NCI-H2029 treated with DMSO at 0.1 percent for 48 hours (cell line): ENCODE results near the gene PARP14.
"Not testable (repeated sequence)": the region's sequence is repeated elsewhere in the genome, so short reads cannot be mapped to it uniquely, and the experiment has no call there.

Source experiments
- DNase-seq: peaks from one replicate; lab custom pipeline; 2025; lab: John Stamatoyannopoulos, UW

PARP14 gene, protein sequence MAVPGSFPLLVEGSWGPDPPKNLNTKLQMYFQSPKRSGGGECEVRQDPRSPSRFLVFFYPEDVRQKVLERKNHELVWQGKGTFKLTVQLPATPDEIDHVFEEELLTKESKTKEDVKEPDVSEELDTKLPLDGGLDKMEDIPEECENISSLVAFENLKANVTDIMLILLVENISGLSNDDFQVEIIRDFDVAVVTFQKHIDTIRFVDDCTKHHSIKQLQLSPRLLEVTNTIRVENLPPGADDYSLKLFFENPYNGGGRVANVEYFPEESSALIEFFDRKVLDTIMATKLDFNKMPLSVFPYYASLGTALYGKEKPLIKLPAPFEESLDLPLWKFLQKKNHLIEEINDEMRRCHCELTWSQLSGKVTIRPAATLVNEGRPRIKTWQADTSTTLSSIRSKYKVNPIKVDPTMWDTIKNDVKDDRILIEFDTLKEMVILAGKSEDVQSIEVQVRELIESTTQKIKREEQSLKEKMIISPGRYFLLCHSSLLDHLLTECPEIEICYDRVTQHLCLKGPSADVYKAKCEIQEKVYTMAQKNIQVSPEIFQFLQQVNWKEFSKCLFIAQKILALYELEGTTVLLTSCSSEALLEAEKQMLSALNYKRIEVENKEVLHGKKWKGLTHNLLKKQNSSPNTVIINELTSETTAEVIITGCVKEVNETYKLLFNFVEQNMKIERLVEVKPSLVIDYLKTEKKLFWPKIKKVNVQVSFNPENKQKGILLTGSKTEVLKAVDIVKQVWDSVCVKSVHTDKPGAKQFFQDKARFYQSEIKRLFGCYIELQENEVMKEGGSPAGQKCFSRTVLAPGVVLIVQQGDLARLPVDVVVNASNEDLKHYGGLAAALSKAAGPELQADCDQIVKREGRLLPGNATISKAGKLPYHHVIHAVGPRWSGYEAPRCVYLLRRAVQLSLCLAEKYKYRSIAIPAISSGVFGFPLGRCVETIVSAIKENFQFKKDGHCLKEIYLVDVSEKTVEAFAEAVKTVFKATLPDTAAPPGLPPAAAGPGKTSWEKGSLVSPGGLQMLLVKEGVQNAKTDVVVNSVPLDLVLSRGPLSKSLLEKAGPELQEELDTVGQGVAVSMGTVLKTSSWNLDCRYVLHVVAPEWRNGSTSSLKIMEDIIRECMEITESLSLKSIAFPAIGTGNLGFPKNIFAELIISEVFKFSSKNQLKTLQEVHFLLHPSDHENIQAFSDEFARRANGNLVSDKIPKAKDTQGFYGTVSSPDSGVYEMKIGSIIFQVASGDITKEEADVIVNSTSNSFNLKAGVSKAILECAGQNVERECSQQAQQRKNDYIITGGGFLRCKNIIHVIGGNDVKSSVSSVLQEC (N-terminal part only)

GRCh38 chr3:122680475-122681283 lies at the start of gene PARP14:
TSS of gene PARP14 (plus strand) at chr3:122680839. CDS start at chr3:122680884, 45 bp downstream.
- DNase-seq = peak; percentile 57

GRCh38 chr3:122635789-122636188 lies 44.9 kb upstream of the PARP14 start:
- no peak for DNase-seq

GRCh38 chr3:122636697-122637096 lies 43.9 kb upstream of the PARP14 start:
- DNase-seq = no peak

DNA sequence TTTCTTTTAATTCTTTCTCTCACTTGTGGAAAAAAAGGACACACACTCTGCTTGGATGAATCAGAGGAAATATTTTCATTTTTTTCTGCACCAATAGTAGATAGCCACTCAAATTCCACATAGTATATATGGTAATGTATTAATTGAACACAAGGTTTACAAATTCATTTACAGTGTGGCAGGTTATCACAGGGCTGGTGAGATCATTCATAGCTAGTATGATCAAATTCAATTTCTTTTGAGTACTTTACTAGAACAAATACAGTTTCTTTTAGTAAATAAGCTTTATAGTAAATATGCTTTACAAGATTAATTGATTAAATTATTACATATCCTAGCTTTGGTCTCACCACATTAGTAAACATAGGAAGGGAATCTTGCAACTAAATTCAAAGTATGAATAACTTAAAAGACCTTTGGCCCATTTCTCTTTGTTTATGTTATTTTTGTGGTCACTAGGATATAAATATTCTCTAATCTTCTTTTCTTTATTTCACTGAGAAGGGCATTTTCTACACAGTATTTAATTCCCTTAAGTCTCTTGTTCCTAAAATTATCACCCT lies 40.1 kb upstream of the PARP14 start:
- DNase-seq = no peak

DNA sequence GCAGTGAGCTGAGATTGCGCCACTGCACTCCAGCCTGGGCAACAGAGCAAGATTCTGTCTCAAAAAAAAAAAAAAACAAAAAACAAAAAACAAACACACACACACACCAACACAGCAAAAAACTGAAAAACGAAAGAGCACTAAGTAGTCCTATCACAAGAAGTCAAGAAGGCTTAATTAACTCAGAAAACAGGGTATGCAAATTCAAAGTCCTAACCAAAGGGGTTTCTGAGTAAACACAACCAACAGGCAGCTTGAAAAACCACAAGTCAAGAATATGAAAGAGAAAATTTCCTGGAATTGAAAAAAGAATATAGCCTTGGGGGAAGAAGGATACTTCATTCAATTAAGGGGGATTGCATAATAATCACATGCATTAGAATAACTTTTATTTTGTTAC lies 37.7 kb upstream of the PARP14 start:
- no peak for DNase-seq

DNA sequence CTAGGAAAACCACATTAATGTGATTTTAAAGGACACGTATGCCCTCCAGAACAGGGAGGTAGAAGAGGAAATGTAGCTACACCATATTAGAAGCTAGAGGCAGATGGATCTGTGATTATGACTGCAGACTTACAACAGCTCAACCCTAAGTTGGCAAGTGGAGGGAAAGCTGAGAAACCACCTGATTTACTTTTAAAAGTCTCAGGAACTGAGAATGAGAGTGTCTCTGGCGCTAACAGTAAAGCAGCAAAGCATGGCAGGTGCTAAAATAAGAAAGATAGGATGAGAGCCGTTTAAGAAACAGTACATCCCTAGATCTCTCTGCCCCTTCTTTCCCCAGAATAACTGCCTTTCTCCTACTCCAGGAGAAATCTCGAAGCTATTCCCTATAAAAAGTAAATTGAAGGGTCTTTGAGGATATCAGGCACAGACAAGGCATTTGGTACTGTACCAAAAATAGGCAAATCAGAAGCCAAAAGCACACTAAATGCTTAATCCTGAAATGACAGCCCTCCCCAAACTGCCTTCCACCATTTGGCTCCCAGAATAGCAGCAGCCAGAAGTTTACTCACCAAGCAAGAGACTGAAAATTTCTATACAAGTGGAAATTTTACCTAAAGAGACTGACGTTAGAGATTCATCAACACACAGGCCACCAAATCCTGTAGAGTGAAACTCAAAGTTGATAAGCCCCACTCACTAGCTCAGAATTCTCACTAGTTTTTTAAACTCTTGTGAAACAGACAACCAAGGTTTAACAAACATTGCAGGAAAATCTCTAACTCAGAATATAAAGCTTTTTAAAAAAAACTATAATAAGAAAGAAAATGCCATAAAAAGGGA lies 34.3 kb upstream of the PARP14 start:
- no peak for DNase-seq

- not testable (repeated sequence) for DNase-seq
Observed at GRCh38 chr3:122651233-122651907, 29.3 kb upstream of the PARP14 start.

DNA sequence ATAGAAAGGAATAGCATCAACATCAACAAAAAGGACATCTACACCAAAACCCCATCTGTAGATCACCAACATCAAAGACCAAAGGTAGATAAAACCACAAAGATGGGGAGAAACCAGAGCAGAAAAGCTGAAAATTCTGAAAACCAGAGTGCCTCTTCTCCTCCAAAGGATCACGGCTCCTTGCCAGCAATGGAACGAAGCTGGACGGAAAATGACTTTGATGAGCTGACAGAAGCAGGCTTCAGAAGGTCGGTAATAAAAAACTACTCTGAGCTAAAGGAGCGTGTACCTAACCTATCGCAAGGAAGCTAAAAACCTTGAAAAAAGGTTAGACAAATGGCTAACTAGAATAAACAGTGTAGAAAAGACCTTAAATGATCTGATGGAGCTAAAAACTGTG lies 28.7 kb upstream of the PARP14 start:
- DNase-seq = not testable (repeated sequence)

DNA sequence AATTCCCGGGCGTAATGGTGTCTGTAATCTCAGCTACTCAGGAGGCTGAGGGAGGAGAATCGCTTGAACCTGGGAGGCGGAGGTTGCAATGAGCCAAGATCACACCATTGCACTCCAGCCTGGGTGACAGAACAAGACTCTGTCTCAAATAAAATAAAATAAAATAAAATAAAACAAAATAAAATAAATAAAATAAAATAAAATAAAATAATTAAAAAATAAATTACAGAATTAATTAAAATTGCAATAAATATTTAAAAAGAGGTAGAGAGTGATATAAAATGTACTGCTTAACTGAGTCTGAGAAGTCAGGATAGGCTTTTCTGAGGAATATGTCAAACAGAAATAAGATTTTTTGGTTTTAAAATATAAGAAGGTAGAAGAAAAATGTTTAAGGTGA lies 22.3 kb upstream of the PARP14 start:
- DNase-seq = not testable (repeated sequence)

- DNase-seq = no peak
Observed at GRCh38 chr3:122660297-122660974, 20.2 kb upstream of the PARP14 start.

DNA sequence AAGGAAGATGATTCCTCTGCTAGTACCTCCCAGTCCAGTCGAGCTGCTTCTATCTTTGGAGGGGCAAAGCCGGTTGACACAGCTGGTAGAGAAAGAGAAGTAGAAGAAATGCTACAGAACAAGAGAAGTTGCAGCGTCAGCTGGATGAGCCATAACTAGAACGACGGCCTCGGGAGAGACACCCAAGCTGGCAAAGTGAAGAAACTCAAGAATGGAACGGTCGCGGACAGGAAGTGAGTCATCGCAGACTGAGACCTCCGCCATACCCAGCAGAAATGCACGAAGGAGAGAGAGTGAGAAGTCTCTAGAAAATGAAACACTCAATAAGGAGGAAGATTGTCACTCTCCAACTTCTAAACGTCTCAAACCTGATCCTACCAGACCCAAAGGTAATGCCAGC lies 19.0 kb upstream of the PARP14 start:
- DNase-seq = no peak

DNA sequence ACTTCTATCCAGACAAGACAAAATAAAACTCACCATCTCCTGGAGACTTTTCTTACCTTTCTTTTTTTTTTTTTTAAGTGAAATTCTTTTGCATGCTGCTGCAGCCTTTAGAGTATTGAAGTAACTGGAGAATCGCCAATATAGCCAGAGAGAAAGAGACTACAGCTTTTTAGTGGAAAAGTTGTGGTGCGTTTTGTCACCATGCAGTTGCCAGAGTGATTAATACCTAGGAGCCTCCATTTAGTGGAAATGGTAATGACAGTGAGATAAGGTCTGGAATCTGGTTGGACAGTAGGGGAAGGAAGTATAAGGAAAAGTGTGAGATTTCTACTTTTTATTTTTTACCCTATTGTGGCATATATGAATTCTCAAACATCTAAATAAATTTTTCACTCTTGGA lies 18.1 kb upstream of the PARP14 start:
- no peak for DNase-seq

- DNase-seq = no peak
Observed at GRCh38 chr3:122665226-122665786, 15.3 kb upstream of the PARP14 start.

- no peak for DNase-seq
Observed at GRCh38 chr3:122665881-122666280, 14.8 kb upstream of the PARP14 start.

DNA sequence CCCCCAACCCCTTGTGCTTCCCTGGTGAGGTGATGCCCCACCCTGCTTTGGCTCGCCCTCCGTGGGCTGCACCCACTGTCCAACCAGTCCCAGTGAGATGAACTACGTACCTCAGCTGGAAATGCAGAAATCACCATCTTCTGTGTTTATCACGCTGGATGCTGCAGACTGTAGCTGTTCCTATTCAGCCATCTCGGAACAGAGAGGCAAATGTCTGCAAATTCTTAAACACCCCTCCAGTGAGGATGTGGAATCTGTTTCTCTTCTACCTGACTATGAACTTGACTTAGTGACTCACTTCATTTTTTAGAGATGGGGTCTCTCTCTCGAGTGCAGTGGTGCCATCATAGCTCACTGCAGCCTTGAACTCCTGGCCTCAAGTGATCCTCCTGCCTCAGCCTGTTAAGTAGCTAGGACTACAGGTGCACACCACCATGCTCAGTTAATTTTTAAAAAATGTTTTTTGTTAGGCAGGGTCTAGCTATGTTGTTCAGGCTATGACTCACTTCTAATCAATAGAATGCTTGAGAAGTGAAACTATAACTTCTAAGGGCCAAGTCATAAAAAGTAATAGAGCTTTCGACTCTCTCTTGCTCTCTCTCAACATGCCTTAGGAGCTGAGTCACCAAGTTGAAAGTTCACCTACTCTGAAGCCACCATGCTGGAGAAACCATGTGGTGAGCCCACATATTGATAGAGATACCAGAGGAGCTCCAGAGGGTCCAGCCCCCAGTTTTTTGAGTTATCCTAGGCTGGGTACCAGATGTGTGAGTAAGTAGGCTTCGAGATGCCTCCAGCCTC lies 11.5 kb upstream of the PARP14 start:
- DNase-seq = no peak

- DNase-seq = peak; percentile 11
Observed at GRCh38 chr3:122671553-122671952, 9.1 kb upstream of the PARP14 start.

DNA sequence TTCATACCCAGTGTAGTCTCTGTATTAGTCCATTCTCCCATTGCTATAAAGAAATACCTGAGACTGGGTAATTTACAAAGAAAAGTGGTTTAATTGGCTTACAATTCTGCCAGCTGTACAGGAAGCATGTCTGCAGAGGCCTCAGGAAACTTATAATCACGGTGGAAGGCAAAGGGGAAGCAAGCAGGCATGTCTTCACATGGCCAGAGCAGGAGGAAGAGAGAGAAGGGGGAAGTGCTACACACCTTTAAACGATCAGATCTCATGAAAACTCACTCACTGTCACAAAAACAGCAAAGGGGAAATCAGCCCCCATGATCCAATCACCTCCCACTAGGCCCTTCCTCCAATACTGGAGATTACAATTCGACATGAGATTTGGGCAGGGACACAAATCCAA lies 6.3 kb upstream of the PARP14 start:
- DNase-seq = no peak

DNA sequence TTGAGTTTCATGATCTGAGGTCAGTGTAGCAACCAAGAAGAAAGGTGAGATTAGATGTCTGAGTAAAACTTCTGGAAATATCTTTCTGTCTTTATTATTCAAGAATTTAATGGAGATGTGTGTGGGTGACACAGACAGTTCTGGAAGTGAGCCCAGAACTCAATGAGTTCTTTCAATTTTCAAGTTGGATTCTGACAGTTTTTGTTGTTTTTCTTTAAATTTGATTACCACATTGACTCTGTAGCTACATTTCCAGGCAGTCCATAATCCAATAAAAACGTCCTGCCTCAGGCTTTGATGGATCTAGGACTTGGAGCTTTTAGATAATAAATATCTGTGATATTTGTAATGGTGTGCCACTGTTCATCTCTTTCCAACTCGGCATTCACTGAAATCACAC lies 3.9 kb upstream of the PARP14 start:
- DNase-seq = no peak
